SK-N-SH treated with all-trans-retinoic acid at 6 μM for 48 hours (cell line): ENCODE data around the gene VEGFB.

Experiments used
- ATAC-seq: fragments of 200-7000 bp; cut with Tn5 transposase; 3 replicates; pipeline ENCODE4 v1.9.1; 2020; ENCODE audit warnings: mild to moderate bottlenecking, moderate library complexity
- ARNTL ChIP-seq: fragments of 450-650 bp; formaldehyde crosslinking; IDR thresholded peaks from 2 replicates; pipeline ENCODE4 v1.5.0; 2020; ENCODE audit warnings: low read depth, mild to moderate bottlenecking, moderate library complexity, borderline replicate concordance
- CSDC2 ChIP-seq: fragments of 250-450 bp; sonication (Bioruptor Pico); IDR thresholded peaks from 2 replicates; pipeline ENCODE4 v1.5.0; 2020; ENCODE audit warnings: mild to moderate bottlenecking, moderate library complexity
- ESRRG ChIP-seq: fragments of 250-450 bp; sonication (Bioruptor Pico); IDR thresholded peaks from 2 replicates; pipeline ENCODE4 v1.6.1; 2021; ENCODE audit warnings: mild to moderate bottlenecking
- GLIS3 ChIP-seq: fragments of 250-450 bp; sonication (Bioruptor Pico); IDR thresholded peaks from 2 replicates; pipeline ENCODE4 v1.5.0; 2020; ENCODE audit warnings: mild to moderate bottlenecking, moderate library complexity
- ISL1 ChIP-seq: fragments of 250-450 bp; sonication (Bioruptor Pico); IDR thresholded peaks from 2 replicates; pipeline ENCODE4 v2.1.2; 2022; ENCODE audit warnings: mild to moderate bottlenecking, moderate library complexity
- OSR1 ChIP-seq: fragments of 250-450 bp; sonication (Bioruptor Pico); IDR thresholded peaks from 2 replicates; pipeline ENCODE4 v1.8.0; 2022; ENCODE audit warnings: moderate library complexity, mild to moderate bottlenecking, inconsistent platforms
- PPARA ChIP-seq: fragments of 250-450 bp; sonication (Bioruptor Pico); IDR thresholded peaks from 2 replicates; pipeline ENCODE4 v1.5.0; 2020; ENCODE audit warnings: mild to moderate bottlenecking, borderline replicate concordance
- TCF4 ChIP-seq: fragments of 250-450 bp; sonication (Bioruptor Pico); IDR thresholded peaks from 2 replicates; pipeline ENCODE4 v1.8.0; 2021; ENCODE audit warnings: mild to moderate bottlenecking, moderate library complexity, borderline replicate concordance
- TOX ChIP-seq: fragments of 250-450 bp; sonication (Bioruptor Pico); IDR thresholded peaks from 2 replicates; pipeline ENCODE4 v1.8.0; 2021; ENCODE audit warnings: mild to moderate bottlenecking, moderate library complexity, borderline replicate concordance
- ZC3H10 ChIP-seq: fragments of 250-450 bp; sonication (Bioruptor Pico); IDR thresholded peaks from 2 replicates; pipeline ENCODE4 v1.5.1; 2021; ENCODE audit warnings: mild to moderate bottlenecking, moderate library complexity
- ZFP3 ChIP-seq: fragments of 250-450 bp; sonication (Bioruptor Pico); IDR thresholded peaks from 2 replicates; pipeline ENCODE4 v1.5.0; 2020; ENCODE audit warnings: mild to moderate bottlenecking, moderate library complexity
- ZFP30 ChIP-seq: fragments of 450-650 bp; formaldehyde crosslinking; IDR thresholded peaks from 2 replicates; pipeline ENCODE4 v1.5.0; 2022; ENCODE audit warnings: mild to moderate bottlenecking, moderate library complexity
- ZNF565 ChIP-seq: fragments of 450-650 bp; formaldehyde crosslinking; conservative IDR thresholded peaks from 2 replicates; pipeline ENCODE4 v1.5.0; 2020; ENCODE audit warnings: low read depth, mild to moderate bottlenecking, moderate library complexity
- ZNF8 ChIP-seq: fragments of 450-650 bp; formaldehyde crosslinking; IDR thresholded peaks from 2 replicates; pipeline ENCODE4 v1.5.0; 2020; ENCODE audit warnings: mild to moderate bottlenecking, moderate library complexity
- TF ChIP-seq, protein P1 (sequence below): fragments of 250-450 bp; sonication (Bioruptor Pico); IDR thresholded peaks from 2 replicates; pipeline ENCODE4 v1.5.1; 2021; ENCODE audit warnings: mild to moderate bottlenecking, moderate library complexity
- TF ChIP-seq, protein P2 (sequence below): fragments of 250-450 bp; sonication (Bioruptor Pico); IDR thresholded peaks from 2 replicates; pipeline ENCODE4 v1.5.1; 2020; ENCODE audit warnings: low read depth, mild to moderate bottlenecking, moderate library complexity
- TF ChIP-seq, protein P3 (sequence below): fragments of 250-450 bp; sonication (Bioruptor Pico); IDR thresholded peaks from 2 replicates; pipeline ENCODE4 v1.8.0; 2021; ENCODE audit warnings: low read depth, mild to moderate bottlenecking, moderate library complexity, borderline replicate concordance
- TF ChIP-seq, protein P4 (sequence below): fragments of 250-450 bp; sonication (Bioruptor Pico); IDR thresholded peaks from 2 replicates; pipeline ENCODE4 v1.8.0; 2020; ENCODE audit warnings: mild to moderate bottlenecking, moderate library complexity, borderline replicate concordance
- TF ChIP-seq, protein P5 (sequence below): fragments of 250-450 bp; sonication (Bioruptor Pico); IDR thresholded peaks from 2 replicates; pipeline ENCODE4 v1.5.0; 2020; ENCODE audit warnings: mild to moderate bottlenecking, moderate library complexity

VEGFB gene

DNA sequence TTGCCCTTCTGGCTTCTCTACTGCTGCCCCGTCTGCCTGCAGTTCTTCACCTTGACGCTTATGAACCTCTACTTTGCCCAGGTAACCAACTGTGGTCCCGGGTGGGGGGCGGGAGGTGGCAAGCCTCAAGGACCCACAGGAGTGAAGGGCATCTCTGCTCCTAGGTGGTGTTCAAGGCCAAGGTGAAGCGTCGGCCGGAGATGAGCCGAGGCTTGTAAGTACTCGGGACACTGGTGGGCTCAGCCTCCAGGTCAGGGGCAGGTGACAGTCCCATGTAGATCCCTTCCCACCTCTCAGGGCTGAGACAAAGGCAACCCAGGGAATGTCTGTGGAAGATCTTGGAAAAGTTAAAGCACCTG is 52.4 kb downstream of the VEGFB start:
- ATAC-seq: no peak
- no peak for TF ChIP-seq ESRRG (CRISPR knock-in tag)
- no peak for TF ChIP-seq ZNF8 (CRISPR knock-in tag)
- TF ChIP-seq TCF4 (CRISPR knock-in tag): no peak
- TF ChIP-seq OSR1 (CRISPR knock-in tag): no peak
- TF ChIP-seq, all 23 proteins: peak for 0

DNA sequence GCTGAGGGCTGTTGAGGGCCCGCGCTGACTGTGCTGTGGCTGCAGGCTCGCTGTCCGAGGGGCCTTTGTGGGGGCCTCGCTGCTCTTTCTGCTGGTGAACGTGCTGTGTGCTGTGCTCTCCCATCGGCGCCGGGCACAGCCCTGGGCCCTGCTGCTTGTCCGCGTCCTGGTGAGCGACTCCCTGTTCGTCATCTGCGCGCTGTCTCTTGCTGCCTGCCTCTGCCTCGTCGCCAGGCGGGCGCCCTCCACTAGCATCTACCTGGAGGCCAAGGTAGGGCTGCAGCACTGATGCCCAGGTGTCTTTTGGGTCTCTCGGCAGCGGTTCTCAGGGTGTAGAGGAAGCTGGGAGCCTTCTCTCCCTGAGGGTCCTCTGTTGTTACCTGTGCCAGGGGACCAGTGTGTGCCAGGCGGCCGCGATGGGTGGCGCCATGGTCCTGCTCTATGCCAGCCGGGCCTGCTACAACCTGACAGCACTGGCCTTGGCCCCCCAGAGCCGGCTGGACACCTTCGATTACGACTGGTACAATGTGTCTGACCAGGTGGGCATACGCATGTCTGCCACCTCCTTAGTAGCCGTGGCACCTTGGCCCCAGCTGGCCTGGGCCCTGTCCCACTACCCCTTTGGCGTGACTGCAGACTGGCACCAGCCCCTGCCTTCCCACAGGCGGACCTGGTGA is 53.4 kb downstream of the VEGFB start:
- no peak for TF ChIP-seq OSR1 (CRISPR knock-in tag)
- TF ChIP-seq, protein P1, sequence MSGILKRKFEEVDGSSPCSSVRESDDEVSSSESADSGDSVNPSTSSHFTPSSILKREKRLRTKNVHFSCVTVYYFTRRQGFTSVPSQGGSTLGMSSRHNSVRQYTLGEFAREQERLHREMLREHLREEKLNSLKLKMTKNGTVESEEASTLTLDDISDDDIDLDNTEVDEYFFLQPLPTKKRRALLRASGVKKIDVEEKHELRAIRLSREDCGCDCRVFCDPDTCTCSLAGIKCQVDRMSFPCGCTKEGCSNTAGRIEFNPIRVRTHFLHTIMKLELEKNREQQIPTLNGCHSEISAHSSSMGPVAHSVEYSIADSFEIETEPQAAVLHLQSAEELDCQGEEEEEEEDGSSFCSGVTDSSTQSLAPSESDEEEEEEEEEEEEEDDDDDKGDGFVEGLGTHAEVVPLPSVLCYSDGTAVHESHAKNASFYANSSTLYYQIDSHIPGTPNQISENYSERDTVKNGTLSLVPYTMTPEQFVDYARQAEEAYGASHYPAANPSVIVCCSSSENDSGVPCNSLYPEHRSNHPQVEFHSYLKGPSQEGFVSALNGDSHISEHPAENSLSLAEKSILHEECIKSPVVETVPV (CRISPR knock-in tag): no peak
- TF ChIP-seq ARNTL (CRISPR knock-in tag): no peak
- TF ChIP-seq ZNF565 (CRISPR knock-in tag): no peak
- TF ChIP-seq, protein P2, sequence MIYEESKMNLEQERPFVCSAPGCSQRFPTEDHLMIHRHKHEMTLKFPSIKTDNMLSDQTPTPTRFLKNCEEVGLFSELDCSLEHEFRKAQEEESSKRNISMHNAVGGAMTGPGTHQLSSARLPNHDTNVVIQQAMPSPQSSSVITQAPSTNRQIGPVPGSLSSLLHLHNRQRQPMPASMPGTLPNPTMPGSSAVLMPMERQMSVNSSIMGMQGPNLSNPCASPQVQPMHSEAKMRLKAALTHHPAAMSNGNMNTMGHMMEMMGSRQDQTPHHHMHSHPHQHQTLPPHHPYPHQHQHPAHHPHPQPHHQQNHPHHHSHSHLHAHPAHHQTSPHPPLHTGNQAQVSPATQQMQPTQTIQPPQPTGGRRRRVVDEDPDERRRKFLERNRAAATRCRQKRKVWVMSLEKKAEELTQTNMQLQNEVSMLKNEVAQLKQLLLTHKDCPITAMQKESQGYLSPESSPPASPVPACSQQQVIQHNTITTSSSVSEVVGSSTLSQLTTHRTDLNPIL (CRISPR knock-in tag): no peak
- TF ChIP-seq PPARA (CRISPR knock-in tag): no peak
- TF ChIP-seq ISL1 (CRISPR knock-in tag): no peak
- TF ChIP-seq, protein P3, sequence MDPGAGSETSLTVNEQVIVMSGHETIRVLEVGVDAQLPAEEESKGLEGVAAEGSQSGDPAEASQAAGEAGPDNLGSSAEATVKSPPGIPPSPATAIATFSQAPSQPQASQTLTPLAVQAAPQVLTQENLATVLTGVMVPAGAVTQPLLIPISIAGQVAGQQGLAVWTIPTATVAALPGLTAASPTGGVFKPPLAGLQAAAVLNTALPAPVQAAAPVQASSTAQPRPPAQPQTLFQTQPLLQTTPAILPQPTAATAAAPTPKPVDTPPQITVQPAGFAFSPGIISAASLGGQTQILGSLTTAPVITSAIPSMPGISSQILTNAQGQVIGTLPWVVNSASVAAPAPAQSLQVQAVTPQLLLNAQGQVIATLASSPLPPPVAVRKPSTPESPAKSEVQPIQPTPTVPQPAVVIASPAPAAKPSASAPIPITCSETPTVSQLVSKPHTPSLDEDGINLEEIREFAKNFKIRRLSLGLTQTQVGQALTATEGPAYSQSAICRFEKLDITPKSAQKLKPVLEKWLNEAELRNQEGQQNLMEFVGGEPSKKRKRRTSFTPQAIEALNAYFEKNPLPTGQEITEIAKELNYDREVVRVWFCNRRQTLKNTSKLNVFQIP (CRISPR knock-in tag): no peak
- TF ChIP-seq ZFP3 (CRISPR knock-in tag): no peak
- TF ChIP-seq ZC3H10: no peak
- TF ChIP-seq CSDC2 (CRISPR knock-in tag): no peak
- TF ChIP-seq TCF4 (CRISPR knock-in tag): no peak
- no peak for TF ChIP-seq GLIS3 (CRISPR knock-in tag)

DNA sequence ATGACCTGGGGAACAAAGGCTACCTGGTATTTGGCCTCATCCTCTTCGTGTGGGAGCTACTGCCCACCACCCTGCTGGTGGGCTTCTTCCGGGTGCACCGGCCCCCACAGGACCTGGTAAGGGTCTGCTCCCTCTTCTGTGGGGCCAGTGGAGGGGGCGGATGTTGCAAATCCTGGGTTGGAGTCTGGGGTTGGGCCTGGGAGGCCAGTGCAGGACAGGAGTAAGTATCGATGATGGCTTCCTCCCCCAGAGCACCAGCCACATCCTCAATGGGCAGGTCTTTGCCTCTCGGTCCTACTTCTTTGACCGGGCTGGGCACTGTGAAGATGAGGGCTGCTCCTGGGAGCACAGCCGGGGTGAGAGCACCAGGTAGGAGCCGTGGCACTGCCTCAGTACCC is 54.0 kb downstream of the VEGFB start:
- ATAC-seq: no peak
- TF ChIP-seq ZC3H10: no peak
- TF ChIP-seq ZNF565 (CRISPR knock-in tag): no peak
- no peak for TF ChIP-seq TOX
- no peak for TF ChIP-seq ZFP30 (CRISPR knock-in tag)
- TF ChIP-seq, protein P1 (CRISPR knock-in tag): no peak
- TF ChIP-seq OSR1 (CRISPR knock-in tag): no peak
- no peak for TF ChIP-seq ZNF8 (CRISPR knock-in tag)
- no peak for TF ChIP-seq TCF4 (CRISPR knock-in tag)
- TF ChIP-seq, protein P4, sequence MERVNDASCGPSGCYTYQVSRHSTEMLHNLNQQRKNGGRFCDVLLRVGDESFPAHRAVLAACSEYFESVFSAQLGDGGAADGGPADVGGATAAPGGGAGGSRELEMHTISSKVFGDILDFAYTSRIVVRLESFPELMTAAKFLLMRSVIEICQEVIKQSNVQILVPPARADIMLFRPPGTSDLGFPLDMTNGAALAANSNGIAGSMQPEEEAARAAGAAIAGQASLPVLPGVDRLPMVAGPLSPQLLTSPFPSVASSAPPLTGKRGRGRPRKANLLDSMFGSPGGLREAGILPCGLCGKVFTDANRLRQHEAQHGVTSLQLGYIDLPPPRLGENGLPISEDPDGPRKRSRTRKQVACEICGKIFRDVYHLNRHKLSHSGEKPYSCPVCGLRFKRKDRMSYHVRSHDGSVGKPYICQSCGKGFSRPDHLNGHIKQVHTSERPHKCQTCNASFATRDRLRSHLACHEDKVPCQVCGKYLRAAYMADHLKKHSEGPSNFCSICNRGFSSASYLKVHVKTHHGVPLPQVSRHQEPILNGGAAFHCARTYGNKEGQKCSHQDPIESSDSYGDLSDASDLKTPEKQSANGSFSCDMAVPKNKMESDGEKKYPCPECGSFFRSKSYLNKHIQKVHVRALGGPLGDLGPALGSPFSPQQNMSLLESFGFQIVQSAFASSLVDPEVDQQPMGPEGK (CRISPR knock-in tag): no peak
- TF ChIP-seq, protein P5, sequence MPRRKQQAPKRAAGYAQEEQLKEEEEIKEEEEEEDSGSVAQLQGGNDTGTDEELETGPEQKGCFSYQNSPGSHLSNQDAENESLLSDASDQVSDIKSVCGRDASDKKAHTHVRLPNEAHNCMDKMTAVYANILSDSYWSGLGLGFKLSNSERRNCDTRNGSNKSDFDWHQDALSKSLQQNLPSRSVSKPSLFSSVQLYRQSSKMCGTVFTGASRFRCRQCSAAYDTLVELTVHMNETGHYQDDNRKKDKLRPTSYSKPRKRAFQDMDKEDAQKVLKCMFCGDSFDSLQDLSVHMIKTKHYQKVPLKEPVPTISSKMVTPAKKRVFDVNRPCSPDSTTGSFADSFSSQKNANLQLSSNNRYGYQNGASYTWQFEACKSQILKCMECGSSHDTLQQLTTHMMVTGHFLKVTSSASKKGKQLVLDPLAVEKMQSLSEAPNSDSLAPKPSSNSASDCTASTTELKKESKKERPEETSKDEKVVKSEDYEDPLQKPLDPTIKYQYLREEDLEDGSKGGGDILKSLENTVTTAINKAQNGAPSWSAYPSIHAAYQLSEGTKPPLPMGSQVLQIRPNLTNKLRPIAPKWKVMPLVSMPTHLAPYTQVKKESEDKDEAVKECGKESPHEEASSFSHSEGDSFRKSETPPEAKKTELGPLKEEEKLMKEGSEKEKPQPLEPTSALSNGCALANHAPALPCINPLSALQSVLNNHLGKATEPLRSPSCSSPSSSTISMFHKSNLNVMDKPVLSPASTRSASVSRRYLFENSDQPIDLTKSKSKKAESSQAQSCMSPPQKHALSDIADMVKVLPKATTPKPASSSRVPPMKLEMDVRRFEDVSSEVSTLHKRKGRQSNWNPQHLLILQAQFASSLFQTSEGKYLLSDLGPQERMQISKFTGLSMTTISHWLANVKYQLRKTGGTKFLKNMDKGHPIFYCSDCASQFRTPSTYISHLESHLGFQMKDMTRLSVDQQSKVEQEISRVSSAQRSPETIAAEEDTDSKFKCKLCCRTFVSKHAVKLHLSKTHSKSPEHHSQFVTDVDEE (CRISPR knock-in tag): no peak

More for the DNA sequence above, 53.4 kb downstream of the VEGFB start:
- ATAC-seq: no peak
